Activated CD4-positive, alpha-beta T cell treated with anti-CD3 and anti-CD28 coated beads for 4 hours (primary cell): Measurements from ENCODE around the gene CAPZA1.
"Not testable (repeated sequence)": the region's sequence is repeated elsewhere in the genome, so short reads cannot be mapped to it uniquely, and the experiment has no call there.

Experiments
- DNase-seq, 2 donors: peaks; one replicate each; pipeline ENCODE4 v3.0.0-alpha.2; 2020

The CAPZA1 gene

DNA sequence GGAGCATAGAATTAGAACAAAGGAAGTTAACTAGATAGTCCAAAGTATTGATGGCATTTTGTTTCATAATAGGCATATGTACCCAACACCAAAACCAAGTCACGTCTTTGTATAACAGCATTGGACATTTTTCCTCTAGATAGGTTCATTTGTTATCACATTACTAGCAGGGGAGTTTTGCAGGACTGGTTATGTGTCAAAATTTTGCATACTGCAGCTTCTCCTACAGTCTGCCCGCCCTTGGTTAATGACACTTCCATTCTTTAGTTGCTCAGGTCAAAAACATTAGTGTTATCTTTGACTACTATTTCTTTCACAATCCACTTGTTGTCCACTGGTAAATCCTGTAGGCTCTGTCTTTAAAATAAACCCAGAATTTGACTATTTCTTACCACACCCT is 8.9 kb downstream of the CAPZA1 start:
- no peak for DNase-seq

GRCh38 chr1:112629256-112629655 is 9.6 kb downstream of the CAPZA1 start:
- DNase-seq: no peak

GRCh38 chr1:112633628-112634027 is 14.0 kb downstream of the CAPZA1 start:
- no peak for DNase-seq

GRCh38 chr1:112634367-112634766 is 14.7 kb downstream of the CAPZA1 start:
- DNase-seq: no peak

- DNase-seq: no peak
These were observed 16.4 kb downstream of the CAPZA1 start for GRCh38 chr1:112636056-112636455.

DNA sequence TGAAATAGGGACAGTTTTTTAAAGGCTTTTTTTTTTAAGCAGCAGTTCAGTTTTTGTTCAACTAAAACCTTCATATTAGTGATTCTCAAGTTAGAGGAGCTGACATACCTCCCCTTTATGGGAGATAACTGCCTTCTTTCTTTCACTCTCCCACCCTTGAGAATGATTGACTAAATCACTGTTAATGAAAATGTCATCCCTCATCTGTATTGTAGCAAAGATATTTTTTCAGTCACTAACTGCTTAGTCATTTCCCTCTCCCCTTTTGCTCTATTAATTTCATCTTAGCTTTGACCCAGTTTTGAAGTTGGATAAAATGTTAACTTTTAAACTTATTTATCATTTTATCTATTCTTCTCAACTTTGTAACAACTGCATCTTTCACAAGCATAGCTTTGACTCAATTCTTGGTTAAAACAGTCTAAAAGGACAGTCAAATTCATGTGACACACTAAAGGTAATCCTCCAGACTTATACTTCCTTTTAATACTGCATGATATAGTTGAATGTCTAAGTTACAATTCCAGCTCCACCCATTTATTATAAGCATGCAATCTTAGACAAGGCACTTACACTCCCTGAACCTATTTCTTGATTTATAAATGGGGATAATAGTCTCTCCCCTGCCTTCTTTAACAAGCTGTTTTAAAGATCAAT is 17.1 kb downstream of the CAPZA1 start:
- DNase-seq: no peak

DNA sequence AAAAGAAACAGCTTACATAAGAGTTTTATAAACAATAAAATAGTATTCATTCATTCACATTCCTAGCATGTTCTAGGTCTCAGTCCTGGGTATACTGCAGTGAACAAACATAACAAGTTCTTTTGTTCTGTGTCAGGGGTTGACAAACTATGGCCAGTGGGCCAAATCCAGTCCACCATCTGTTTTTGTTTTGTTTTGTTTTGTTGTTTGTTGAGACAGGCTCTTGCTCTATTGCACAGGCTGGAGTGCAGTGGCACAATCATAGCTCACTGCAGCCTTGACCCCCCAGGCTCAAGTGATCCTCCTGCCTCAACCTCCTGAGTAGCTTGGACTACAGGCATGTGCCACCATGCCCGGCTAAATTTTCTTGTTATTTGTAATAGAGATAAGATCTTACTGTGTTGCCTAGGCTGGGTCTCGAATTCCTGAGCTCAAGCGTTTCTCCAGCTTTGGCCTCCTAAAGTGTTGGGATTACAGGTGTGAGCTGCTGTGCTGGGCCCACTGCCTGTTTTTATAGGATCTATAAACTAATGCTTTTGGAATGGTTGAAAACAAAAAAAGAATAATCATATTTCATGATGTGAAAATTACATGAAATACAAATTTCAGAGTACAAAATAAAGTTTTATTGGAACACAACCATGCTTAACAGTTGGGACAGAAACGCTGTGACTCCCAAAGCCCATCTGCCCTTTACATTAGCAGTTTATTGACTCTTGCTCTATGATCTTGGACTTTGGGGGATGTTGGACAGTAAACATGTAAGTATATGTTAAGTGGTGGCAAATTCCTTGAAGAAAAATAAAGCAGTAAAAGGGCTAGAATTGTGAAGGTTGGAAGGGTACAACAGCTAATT is 17.9 kb downstream of the CAPZA1 start:
- no peak for DNase-seq

GRCh38 chr1:112638110-112638428 is 18.4 kb downstream of the CAPZA1 start:
- DNase-seq: no peak

DNA sequence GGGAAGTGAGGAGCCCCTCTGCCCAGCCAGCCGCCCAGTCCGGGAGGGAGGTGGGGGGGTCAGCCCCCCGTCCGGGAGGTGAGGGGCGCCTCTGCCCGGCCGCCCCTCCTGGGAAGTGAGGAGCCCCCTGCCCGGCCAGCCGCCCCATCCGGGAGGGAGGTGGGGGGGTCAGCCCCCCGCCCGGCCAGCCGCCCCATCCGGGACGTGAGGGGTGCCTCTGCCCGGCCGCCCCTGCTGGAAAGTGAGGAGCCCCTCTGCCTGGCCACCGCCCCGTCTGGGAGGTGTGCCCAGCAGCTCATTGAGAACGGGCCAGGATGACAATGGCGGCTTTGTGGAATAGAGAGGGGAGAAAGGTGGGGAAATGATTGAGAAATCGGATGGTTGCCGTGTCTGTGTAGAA is 20.8 kb downstream of the CAPZA1 start:
- not testable (repeated sequence) for DNase-seq

- no peak for DNase-seq
These were observed 23.4 kb downstream of the CAPZA1 start for GRCh38 chr1:112643080-112643479.

DNA sequence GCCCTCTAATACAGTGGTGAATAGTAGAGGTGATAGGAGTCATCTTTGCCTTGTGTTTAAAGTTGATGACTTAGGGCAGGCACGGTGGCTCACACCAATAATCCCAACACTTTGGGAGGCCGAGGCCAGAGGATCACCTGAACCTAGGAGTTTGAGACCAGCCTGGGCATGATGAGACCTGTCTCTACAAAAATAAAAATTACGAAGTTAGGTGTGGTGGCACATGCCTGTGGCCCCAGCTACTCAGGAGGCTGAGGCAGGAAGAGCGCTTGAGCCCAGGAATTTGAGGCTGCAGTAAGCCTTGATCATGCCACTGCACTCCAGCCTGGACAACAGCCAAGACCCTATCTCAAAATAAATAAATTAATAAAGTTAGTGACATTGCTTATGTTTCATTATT is 26.6 kb downstream of the CAPZA1 start:
- no peak for DNase-seq

DNA sequence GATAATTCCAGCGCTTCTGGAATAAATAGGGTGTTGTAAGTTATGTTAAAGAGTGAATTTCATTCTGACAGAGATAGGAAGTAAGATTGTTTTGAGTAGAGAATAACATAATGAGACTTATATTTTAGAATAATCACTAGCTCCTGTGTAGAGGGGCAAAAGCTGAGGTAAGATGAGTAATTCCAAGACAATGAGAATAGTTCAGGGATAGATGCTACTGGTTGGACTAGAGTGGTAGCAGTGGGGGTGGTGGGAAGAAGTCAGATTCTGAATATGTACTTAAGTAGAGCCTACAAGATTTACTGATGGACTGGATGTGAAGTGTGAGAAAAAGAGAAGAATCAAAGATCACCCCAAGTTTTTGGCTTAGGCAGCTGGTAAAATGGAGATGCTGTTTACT is 31.6 kb downstream of the CAPZA1 start:
- DNase-seq: no peak

DNA sequence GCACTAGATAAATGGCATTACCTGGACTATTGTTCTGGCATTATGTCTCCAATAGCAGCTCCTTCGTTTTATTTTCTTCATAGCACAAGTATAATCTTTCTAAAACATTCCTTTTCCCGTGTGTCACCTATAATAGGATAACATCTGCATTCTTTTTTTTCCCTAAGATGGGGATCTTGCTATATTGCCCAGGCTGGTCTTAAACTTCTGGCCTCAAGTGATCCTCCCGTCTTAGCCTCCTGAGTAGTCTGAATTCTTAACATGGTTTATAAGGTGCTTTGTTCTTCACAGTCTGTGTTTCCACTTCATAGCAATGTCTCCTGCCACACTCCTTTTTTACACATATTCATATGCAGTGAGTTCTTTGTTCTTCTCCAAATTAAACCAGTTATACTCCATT is 46.2 kb downstream of the CAPZA1 start:
- DNase-seq: no peak

- no peak for DNase-seq
These were observed 47.3 kb downstream of the CAPZA1 start for GRCh38 chr1:112666946-112667345.

DNA sequence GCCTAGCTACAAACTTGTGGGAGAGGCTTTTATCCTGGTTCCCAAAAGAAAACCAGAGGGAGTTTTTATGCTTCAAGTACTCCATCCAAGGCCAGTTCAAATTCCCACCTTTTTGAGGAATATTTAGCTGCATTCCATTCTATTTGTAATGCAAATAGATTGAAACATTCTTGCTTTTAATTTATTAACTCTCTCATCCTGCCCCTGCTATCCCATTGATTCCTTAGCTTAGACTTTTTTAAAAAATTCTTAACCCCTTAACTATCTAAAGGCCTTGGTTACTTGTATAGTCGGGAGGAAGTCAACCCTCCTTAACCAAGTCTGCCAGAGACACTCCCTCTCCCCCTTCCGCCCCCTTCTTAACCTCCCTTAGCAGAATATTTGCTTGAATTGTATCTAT is 52.4 kb downstream of the CAPZA1 start:
- no peak for DNase-seq

- no peak for DNase-seq
These were observed 53.2 kb downstream of the CAPZA1 start for GRCh38 chr1:112672842-112673241.

GRCh38 chr1:112673592-112674439 is 54.2 kb downstream of the CAPZA1 start:
- DNase-seq: no peak

- peak; percentile 47 to 51 for DNase-seq
These were observed 54.9 kb downstream of the CAPZA1 start, which contains the start of gene MOV10 for GRCh38 chr1:112674440-112674985. Gene MOV10 (plus strand): TSS chr1:112674659. CDS start chr1:112674913, 254 bp downstream.

- DNase-seq: peak; percentile 36 to 41
These were observed 55.5 kb downstream of the CAPZA1 start for GRCh38 chr1:112674986-112675727.

DNA sequence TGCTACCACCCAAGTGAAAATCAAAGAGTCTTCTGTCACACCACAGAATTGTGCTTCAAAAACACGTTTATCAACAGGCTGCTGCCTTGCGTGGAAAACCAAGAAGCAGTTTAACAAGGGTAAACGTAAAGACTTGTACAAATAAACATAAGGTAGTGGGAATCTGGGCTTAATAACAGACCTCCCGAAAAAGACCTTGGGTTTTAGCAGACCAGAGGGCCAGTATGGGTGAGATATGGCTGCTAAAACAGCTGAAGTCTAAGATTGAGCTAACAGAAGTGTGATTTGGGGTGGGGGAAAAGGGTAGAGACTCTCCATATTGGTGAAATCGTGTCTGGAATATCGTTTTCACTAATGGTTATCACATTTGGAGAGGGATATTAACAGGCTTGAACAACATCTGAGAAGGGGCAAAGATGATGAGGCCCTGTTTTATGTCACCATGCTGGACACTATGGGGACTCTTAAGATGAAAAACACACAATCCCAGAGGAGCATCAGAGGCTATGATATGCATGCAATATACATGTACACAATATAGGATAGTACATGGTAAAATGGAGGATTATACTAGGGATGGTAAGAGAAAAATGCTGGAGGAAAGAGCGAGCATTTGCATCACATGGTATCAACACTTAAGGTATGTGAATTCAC is 56.2 kb downstream of the CAPZA1 start:
- no peak for DNase-seq

DNA sequence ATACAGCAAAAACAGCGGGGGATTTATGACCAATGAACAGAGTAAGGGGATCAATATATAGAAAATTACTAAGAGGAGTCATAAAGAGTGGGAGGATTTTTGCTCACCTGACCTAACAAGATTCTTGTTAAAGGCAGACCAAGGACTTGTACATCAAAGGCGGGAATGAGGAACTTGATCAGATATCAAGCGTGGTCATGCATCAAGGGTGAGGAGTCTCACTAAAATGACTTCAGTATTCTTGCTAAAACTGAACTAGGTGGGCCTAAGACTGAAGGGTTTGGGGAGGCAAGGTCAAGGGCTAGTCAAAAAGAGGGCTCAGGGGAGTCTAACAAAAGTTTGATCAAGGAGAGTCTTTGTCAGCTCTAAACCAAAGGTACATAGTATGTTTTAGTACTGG is 56.9 kb downstream of the CAPZA1 start:
- no peak for DNase-seq

- DNase-seq: no peak
These were observed 57.9 kb downstream of the CAPZA1 start for GRCh38 chr1:112677501-112677900.
